ENCODE measurements around the gene AIFM2. TPM values are rescaled to one million over a fixed set of nuclear protein-coding genes. Genes with fewer than 3 reads are reported as not detected.

The AIFM2 gene
- total and polyA plus RNA-seq, 2 of the 13 experiments (the other 11 are each of a cell fraction or from before 2014, with no cell fraction given) = 20.3 to 29.5 TPM

DNA sequence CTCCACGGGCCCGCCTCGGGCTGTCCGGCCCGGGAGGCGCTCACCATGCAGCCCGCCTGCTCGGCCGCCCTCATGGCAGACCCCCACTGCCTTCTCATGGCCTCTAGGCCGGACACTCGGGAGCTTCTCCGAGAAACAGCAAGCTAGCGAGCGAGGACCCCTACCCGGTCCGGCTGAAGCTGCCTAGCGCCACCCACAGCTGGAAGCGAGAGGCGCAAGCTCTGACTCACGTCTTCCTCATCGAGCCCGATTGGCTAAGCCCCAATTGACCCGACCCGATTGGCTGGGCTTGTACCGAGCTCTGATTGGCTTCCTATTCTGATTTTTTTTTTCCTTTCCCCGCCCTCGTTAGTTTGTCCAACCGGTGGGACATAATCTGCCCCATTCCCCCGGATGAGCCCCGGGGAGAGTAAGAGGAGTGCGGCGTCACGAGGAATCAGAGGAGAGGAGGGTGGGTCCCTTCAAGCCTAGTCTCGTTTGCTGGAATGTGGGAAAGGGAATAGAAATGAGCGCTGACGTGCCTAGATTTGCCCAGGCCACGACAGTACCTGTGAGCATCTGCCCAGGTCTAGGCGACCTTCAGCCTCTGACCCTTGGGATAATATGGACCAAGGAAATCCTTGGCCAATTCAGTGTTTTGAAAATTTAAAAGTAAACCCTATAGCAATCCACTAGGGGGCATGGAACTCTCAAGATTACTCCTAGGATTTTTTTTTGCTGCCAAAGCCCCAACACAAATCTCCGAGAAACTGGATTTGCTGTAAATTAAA lies 14.0 kb upstream of the AIFM2 start, which contains the start of gene TYSND1 (continued):
- TF ChIP-seq ZKSCAN8 (CRISPR knock-in tag; IDR thresholded peaks at IDR 0.05; ENCODE audit: borderline replicate concordance) = no peak
- TF ChIP-seq, protein P1, sequence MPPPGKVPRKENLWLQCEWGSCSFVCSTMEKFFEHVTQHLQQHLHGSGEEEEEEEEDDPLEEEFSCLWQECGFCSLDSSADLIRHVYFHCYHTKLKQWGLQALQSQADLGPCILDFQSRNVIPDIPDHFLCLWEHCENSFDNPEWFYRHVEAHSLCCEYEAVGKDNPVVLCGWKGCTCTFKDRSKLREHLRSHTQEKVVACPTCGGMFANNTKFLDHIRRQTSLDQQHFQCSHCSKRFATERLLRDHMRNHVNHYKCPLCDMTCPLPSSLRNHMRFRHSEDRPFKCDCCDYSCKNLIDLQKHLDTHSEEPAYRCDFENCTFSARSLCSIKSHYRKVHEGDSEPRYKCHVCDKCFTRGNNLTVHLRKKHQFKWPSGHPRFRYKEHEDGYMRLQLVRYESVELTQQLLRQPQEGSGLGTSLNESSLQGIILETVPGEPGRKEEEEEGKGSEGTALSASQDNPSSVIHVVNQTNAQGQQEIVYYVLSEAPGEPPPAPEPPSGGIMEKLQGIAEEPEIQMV (CRISPR knock-in tag; IDR thresholded peaks at IDR 0.05; ENCODE audit: low read depth) = peak; percentile 43; the same call in 1 of the 2 replicates
- TF ChIP-seq, protein P2, sequence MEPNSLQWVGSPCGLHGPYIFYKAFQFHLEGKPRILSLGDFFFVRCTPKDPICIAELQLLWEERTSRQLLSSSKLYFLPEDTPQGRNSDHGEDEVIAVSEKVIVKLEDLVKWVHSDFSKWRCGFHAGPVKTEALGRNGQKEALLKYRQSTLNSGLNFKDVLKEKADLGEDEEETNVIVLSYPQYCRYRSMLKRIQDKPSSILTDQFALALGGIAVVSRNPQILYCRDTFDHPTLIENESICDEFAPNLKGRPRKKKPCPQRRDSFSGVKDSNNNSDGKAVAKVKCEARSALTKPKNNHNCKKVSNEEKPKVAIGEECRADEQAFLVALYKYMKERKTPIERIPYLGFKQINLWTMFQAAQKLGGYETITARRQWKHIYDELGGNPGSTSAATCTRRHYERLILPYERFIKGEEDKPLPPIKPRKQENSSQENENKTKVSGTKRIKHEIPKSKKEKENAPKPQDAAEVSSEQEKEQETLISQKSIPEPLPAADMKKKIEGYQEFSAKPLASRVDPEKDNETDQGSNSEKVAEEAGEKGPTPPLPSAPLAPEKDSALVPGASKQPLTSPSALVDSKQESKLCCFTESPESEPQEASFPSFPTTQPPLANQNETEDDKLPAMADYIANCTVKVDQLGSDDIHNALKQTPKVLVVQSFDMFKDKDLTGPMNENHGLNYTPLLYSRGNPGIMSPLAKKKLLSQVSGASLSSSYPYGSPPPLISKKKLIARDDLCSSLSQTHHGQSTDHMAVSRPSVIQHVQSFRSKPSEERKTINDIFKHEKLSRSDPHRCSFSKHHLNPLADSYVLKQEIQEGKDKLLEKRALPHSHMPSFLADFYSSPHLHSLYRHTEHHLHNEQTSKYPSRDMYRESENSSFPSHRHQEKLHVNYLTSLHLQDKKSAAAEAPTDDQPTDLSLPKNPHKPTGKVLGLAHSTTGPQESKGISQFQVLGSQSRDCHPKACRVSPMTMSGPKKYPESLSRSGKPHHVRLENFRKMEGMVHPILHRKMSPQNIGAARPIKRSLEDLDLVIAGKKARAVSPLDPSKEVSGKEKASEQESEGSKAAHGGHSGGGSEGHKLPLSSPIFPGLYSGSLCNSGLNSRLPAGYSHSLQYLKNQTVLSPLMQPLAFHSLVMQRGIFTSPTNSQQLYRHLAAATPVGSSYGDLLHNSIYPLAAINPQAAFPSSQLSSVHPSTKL (CRISPR knock-in tag; IDR thresholded peaks at IDR 0.05) = peak; percentile 29; the same call in 1 of the 2 replicates
- no peak for TF ChIP-seq U2AF1 (optimal IDR thresholded peaks at IDR 0.05; ENCODE audit: low read depth, low read length)
- no peak; the same call in 1 of the 2 replicates for TF ChIP-seq ZNF558 (CRISPR knock-in tag; IDR thresholded peaks at IDR 0.05; ENCODE audit: borderline replicate concordance)
- TF ChIP-seq, protein P3, sequence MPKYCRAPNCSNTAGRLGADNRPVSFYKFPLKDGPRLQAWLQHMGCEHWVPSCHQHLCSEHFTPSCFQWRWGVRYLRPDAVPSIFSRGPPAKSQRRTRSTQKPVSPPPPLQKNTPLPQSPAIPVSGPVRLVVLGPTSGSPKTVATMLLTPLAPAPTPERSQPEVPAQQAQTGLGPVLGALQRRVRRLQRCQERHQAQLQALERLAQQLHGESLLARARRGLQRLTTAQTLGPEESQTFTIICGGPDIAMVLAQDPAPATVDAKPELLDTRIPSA (CRISPR knock-in tag; IDR thresholded peaks at IDR 0.05; ENCODE audit: borderline replicate concordance) = no peak
- peak; percentile 96 for TF ChIP-seq RFXAP (CRISPR knock-in tag; IDR thresholded peaks at IDR 0.05; ENCODE audit: borderline replicate concordance)
- TF ChIP-seq ZNF543 (CRISPR knock-in tag; IDR thresholded peaks at IDR 0.05) = 0 out of 2 replicates have a peak, but pooled peaks have one; percentile 11
- TF ChIP-seq REPIN1 (CRISPR knock-in tag; IDR thresholded peaks at IDR 0.05; ENCODE audit: borderline replicate concordance, low read depth) = peak; percentile 83; the same call in 1 of the 2 replicates
- TF ChIP-seq ZNF251 (CRISPR knock-in tag; IDR thresholded peaks at IDR 0.05) = no peak
- TF ChIP-seq, protein P4, sequence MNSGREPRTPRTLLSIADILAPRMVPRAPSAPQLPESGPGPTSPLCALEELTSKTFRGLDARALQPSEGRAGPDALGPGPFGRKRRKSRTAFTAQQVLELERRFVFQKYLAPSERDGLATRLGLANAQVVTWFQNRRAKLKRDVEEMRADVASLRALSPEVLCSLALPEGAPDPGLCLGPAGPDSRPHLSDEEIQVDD (CRISPR knock-in tag; IDR thresholded peaks at IDR 0.05; ENCODE audit: borderline replicate concordance) = no peak
- TF ChIP-seq ZNF569 (CRISPR knock-in tag; IDR thresholded peaks at IDR 0.05; ENCODE audit: borderline replicate concordance) = no peak
- TF ChIP-seq PHB2 (IDR thresholded peaks at IDR 0.05; ENCODE audit: partially characterized antibody) = no peak
- no peak for TF ChIP-seq ZNF841 (CRISPR knock-in tag; IDR thresholded peaks at IDR 0.05; ENCODE audit: borderline replicate concordance)
- TF ChIP-seq SRSF4 (IDR thresholded peaks at IDR 0.05; ENCODE audit: low read depth, low read length, poor library complexity, severe bottlenecking) = no peak
- TF ChIP-seq, protein P5, sequence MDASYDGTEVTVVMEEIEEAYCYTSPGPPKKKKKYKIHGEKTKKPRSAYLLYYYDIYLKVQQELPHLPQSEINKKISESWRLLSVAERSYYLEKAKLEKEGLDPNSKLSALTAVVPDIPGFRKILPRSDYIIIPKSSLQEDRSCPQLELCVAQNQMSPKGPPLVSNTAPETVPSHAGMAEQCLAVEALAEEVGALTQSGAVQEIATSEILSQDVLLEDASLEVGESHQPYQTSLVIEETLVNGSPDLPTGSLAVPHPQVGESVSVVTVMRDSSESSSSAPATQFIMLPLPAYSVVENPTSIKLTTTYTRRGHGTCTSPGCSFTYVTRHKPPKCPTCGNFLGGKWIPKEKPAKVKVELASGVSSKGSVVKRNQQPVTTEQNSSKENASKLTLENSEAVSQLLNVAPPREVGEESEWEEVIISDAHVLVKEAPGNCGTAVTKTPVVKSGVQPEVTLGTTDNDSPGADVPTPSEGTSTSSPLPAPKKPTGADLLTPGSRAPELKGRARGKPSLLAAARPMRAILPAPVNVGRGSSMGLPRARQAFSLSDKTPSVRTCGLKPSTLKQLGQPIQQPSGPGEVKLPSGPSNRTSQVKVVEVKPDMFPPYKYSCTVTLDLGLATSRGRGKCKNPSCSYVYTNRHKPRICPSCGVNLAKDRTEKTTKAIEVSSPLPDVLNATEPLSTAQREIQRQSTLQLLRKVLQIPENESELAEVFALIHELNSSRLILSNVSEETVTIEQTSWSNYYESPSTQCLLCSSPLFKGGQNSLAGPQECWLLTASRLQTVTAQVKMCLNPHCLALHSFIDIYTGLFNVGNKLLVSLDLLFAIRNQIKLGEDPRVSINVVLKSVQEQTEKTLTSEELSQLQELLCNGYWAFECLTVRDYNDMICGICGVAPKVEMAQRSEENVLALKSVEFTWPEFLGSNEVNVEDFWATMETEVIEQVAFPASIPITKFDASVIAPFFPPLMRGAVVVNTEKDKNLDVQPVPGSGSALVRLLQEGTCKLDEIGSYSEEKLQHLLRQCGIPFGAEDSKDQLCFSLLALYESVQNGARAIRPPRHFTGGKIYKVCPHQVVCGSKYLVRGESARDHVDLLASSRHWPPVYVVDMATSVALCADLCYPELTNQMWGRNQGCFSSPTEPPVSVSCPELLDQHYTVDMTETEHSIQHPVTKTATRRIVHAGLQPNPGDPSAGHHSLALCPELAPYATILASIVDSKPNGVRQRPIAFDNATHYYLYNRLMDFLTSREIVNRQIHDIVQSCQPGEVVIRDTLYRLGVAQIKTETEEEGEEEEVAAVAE (CRISPR knock-in tag; IDR thresholded peaks at IDR 0.05; ENCODE audit: borderline replicate concordance) = peak; percentile 41; the same call in 1 of the 2 replicates

All from HepG2 (cell line).